ENCODE results near the gene DUSP8.
"Not testable (repeated sequence)": the region's sequence is repeated elsewhere in the genome, so short reads cannot be mapped to it uniquely, and the experiment has no call there.

The DUSP8 gene

DNA sequence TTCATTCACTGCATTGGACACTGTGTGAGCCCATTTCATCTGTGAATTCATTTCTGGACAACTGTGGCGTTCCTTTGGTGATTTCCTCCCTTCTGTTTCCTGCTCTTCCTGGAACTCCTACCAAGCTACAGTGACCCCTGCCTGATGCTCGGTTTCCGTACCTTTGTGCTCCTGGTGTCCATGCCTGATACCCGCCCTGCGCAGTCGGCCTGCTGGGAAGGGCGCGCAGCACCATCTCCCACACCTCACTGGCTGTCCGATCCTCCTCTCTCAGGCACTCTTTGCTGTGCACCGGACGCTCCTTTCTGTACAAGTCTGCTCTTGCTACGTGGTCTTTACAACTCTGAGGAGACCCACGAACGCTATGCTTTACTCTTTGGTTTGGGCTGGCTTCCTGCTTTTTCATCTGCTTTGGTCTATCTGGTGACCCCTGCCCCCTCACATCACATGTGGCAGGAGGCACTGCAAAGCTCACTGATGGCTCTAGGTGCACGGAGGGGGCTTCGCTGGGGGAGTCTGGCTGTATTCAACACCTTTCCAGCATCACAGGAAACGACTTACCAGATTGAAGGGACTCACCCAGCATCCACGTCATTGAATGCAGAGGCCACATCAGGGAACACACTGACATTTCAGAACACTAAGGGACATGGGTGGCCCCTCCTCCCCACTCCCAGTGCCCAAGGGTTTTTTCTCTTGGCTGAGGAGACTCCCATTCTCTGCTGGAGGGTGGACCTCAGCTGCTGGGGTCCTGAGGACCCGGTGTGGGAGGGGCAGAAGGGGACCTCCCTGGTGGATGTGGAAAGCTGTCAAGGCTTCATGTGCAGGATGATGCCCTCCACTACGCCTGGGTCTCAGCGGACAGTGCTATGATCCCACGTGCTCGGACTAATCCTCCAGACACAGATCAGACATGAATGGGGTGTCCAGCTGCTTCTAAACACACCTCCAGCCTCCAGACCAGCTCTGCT is 58.5 kb downstream of the DUSP8 start:
- no peak for TF ChIP-seq EZH2 (IDR thresholded peaks at IDR 0.05)
- TF ChIP-seq POLR2AphosphoS5 (IDR thresholded peaks at IDR 0.05; ENCODE audit: borderline replicate concordance, low read depth, low read length), result no peak
- no peak for TF ChIP-seq FOXP2 (optimal IDR thresholded peaks at IDR 0.05; ENCODE audit: control extremely low read depth, extremely low read length, insufficient read depth)
- H3K9ac ChIP-seq (ENCODE audit: insufficient read length), result no peak overlapping the region
- DNase-seq (ENCODE audit: low read depth, low spot score), result no peak
- H3K4me3 ChIP-seq, result no peak overlapping the region
- no peaks in the 10 kb centered on the region for H3K36me3 ChIP-seq (ENCODE audit: insufficient read depth, low read length)
- H3K9me3 ChIP-seq (ENCODE audit: low read depth, low read length), result no peaks in the 10 kb centered on the region
- H3K27ac ChIP-seq, result no peak overlapping the region

DNA sequence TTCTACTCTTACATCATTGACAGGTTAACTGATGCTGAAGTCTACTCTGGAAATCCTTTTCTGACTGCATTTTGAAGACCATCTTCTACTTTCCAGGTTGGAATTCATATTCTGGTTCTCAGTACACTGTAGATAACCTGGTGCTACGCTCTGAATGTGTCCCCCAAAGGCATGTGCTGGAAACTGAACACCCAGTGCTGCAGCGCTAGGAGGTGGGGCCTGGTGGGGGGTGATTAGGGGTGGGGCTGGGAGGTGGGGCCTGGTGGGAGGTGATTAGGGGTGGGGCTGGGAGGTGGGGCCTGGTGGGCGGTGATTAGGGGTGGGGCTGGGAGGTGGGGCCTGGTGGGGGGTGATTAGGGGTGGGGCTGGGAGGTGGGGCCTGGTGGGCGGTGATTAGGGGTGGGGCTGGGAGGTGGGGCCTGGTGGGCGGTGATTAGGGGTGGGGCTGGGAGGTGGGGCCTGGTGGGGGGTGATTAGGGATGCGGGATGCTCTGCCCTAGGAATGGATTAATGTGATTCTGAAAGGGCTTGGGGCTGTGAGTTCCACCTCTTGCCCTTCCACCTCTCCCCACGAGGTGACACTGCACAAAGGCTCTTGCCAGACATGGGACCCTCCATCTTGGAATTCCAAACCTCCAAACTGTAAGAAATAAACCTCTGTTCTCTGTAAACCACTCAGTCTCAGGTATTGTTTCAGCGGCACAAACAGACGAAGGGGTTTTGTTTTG is 59.4 kb downstream of the DUSP8 start:
- not testable (repeated sequence) for DNase-seq (ENCODE audit: low read depth, low spot score); H3K9ac ChIP-seq (ENCODE audit: insufficient read length); H3K4me3 ChIP-seq; H3K36me3 ChIP-seq (ENCODE audit: insufficient read depth, low read length); H3K9me3 ChIP-seq (ENCODE audit: low read depth, low read length); H3K27ac ChIP-seq

- no peaks in the 10 kb centered on the region for H3K36me3 ChIP-seq (ENCODE audit: insufficient read depth, low read length)
- no peak for TF ChIP-seq FOXP2 (optimal IDR thresholded peaks at IDR 0.05; ENCODE audit: control extremely low read depth, extremely low read length, insufficient read depth)
- no peak overlapping the region for H3K27ac ChIP-seq
- H3K9ac ChIP-seq (ENCODE audit: insufficient read length), result no peak overlapping the region
- H3K4me3 ChIP-seq, result no peak overlapping the region
- DNase-seq (ENCODE audit: low read depth, low spot score), result no peak
- no peaks in the 10 kb centered on the region for H3K9me3 ChIP-seq (ENCODE audit: low read depth, low read length)
Measured at GRCh38 chr11:1511937-1512496, 60.1 kb downstream of the DUSP8 start.

DNA sequence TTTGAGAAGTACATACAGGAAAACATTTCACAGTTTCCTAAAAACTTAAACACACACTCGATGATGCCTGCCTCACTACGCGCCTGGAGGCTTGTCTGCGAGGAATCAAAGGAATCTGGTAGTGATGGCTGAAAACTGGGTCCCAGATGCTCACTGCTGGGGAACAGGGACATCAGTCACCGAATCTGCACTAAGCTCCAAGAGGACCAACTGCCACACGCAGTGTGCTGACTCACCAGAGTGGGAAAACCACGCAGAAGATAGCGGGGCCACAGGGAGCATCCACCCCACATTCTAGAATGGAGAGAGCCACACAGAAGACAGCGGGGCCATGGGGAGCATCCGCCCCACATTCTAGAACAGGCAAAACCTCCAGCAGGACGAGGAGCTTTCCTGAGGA is 61.1 kb downstream of the DUSP8 start:
- Histone ChIP-seq H3K9me3 (ENCODE audit: low read depth, low read length) (no peaks in the 10 kb centered on the region), H3K36me3 (ENCODE audit: insufficient read depth, low read length) (no peaks in the 10 kb centered on the region), H3K4me3 (no peak overlapping the region), H3K9ac (ENCODE audit: insufficient read length) (no peak overlapping the region), H3K27ac (no peak overlapping the region)
- DNase-seq (ENCODE audit: low read depth, low spot score), result no peak
- no peak for TF ChIP-seq EZH2 (IDR thresholded peaks at IDR 0.05)
- no peak for TF ChIP-seq FOXP2 (optimal IDR thresholded peaks at IDR 0.05; ENCODE audit: control extremely low read depth, extremely low read length, insufficient read depth)
- no peak for TF ChIP-seq POLR2AphosphoS5 (IDR thresholded peaks at IDR 0.05; ENCODE audit: borderline replicate concordance, low read depth, low read length)

DNA sequence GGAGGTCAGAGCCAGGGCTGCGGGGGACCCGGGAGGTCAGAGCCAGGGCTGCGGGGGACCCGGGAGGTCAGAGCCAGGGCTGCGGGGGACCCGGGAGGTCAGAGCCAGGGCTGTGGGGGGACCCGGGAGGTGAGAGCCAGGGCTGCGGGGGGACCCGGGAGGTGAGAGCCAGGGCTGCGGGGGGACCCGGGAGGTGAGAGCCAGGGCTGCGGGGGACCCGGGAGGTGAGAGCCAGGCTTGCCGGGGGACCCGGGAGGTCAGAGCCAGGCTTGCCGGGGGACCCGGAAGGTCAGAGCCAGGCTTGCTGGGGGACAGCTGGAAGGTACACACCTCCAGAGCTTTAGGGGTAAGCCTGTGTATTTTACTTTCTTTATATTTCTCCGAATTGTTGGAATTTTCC is 61.7 kb downstream of the DUSP8 start:
- not testable (repeated sequence) for H3K9me3 ChIP-seq (ENCODE audit: low read depth, low read length); H3K9ac ChIP-seq (ENCODE audit: insufficient read length); DNase-seq (ENCODE audit: low read depth, low spot score); H3K4me3 ChIP-seq; H3K27ac ChIP-seq; H3K36me3 ChIP-seq (ENCODE audit: insufficient read depth, low read length)

DNA sequence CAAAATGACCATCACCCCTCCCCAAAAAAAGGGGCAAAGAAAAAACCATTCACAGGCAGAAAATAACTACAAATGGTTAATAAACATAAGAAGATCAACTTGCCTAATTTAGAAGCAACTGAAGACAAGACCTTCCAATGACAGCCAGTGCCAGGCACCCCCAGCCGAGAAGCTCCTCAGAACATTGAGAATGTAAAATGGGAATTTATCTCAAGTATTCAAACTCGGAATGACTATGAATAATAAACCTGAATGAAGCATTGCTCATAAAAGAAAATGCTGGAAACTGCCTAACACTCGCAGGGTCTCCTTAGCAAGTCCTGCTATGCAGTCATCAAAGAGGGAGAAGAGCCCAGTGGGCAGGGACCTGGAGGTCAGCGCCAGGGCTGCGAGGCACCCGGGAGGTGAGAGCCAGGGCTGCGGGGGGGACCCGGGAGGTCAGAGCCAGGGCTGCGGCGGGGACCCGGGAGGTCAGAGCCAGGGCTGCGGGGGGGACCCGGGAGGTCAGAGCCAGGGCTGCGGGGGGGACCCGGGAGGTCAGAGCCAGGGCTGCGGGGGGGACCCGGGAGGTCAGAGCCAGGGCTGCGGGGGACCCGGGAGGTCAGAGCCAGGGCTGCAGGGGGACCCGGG is 62.3 kb downstream of the DUSP8 start:
- Histone ChIP-seq H3K9me3 (ENCODE audit: low read depth, low read length) (no peaks in the 10 kb centered on the region), H3K4me3 (no peak overlapping the region), H3K9ac (ENCODE audit: insufficient read length) (no peak overlapping the region), H3K27ac (no peak overlapping the region), H3K36me3 (ENCODE audit: insufficient read depth, low read length) (no peaks in the 10 kb centered on the region)
- TF ChIP-seq EZH2 (IDR thresholded peaks at IDR 0.05), result no peak
- TF ChIP-seq FOXP2 (optimal IDR thresholded peaks at IDR 0.05; ENCODE audit: control extremely low read depth, extremely low read length, insufficient read depth), result no peak
- TF ChIP-seq POLR2AphosphoS5 (IDR thresholded peaks at IDR 0.05; ENCODE audit: borderline replicate concordance, low read depth, low read length), result no peak
- no peak for DNase-seq (ENCODE audit: low read depth, low spot score)

DNA sequence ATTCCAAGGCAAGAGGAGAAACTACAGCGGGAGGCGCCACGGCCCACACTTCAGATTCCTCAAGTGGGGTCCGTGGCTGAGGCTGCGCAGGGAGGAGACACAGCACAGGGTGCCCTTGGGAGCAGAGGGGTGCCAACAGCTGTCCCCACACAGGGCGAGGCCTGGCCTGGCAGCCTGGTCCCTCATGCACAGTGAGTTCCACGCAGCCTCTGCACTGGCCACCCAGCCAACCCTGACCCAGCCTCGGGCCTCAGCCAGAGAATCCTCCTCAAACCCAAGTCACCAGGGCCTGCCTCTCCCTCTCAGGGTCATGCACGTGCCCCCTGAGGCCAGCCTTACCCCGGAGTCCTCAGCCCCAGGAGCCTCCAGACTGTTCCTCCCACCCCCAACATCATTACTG is 63.1 kb downstream of the DUSP8 start:
- no peak overlapping the region for H3K27ac ChIP-seq
- no peak for TF ChIP-seq FOXP2 (optimal IDR thresholded peaks at IDR 0.05; ENCODE audit: control extremely low read depth, extremely low read length, insufficient read depth)
- TF ChIP-seq POLR2AphosphoS5 (IDR thresholded peaks at IDR 0.05; ENCODE audit: borderline replicate concordance, low read depth, low read length), result no peak
- no peak for TF ChIP-seq EZH2 (IDR thresholded peaks at IDR 0.05)
- no peaks in the 10 kb centered on the region for H3K9me3 ChIP-seq (ENCODE audit: low read depth, low read length)
- H3K36me3 ChIP-seq (ENCODE audit: insufficient read depth, low read length), result no peaks in the 10 kb centered on the region
- H3K4me3 ChIP-seq, result no peak overlapping the region
- no peak for DNase-seq (ENCODE audit: low read depth, low spot score)
- H3K9ac ChIP-seq (ENCODE audit: insufficient read length), result no peak overlapping the region

DNA sequence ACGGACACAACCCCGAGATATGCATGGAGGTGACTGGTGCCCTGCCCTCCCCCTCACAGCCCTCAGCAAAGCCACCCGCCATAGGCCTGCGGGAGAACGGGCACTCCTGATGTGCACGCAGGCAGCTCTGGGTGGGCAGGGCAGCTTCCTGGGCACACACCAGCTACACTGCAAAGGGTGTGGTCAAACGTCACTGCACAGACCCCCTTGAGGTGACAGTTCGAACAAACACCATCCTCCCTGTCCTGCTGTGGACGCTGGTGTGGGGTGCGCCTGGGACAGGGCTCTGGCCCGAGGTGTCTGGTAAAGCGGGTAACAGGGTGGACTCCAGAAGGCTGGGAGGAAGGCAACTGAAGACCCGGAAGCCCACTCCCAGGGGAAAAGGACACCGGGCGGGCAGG is 63.6 kb downstream of the DUSP8 start:
- no peak for DNase-seq (ENCODE audit: low read depth, low spot score)
- H3K9ac ChIP-seq (ENCODE audit: insufficient read length), result no peak overlapping the region
- TF ChIP-seq EZH2 (IDR thresholded peaks at IDR 0.05), result no peak
- TF ChIP-seq POLR2AphosphoS5 (IDR thresholded peaks at IDR 0.05; ENCODE audit: borderline replicate concordance, low read depth, low read length), result no peak

More for the DNA sequence above, 63.6 kb downstream of the DUSP8 start:
- Histone ChIP-seq H3K27ac (no peak overlapping the region), H3K36me3 (ENCODE audit: insufficient read depth, low read length) (no peaks in the 10 kb centered on the region), H3K9me3 (ENCODE audit: low read depth, low read length) (no peaks in the 10 kb centered on the region), H3K4me3 (no peak overlapping the region)
